T-helper 17 cell (primary cell): Measurements from ENCODE around the gene KRTAP9-2. TPM values are rescaled to one million over a fixed set of nuclear protein-coding genes. Genes with fewer than 3 reads are reported as not detected.
"Not testable (repeated sequence)": the region's sequence is repeated elsewhere in the genome, so short reads cannot be mapped to it uniquely, and the experiment has no call there.

Experiments
- ATAC-seq: fragments of 150-1000 bp; cut with Tn5 transposase; 2 replicates; pipeline ENCODE4 v1.10.0; 2021; ENCODE audit warnings: mild to moderate bottlenecking, moderate library complexity
- DNase-seq, 3 donors: peaks; one replicate each; pipeline versions ENCODE4 v3.0.0 to v3.0.0-alpha.2; 2020 to 2021
- H3K9me3 ChIP-seq: one replicate; pipeline ENCODE4 v1.7.0; 2013; ENCODE audit warnings: low read length, mild to moderate bottlenecking; ENCODE audit not compliant: control insufficient read depth, poor library complexity, severe bottlenecking
- H3K27ac Mint-ChIP-seq: one replicate; pipeline ENCODE4 v1.8.0; 2022; ENCODE audit warnings: mild to moderate bottlenecking, moderate library complexity, mixed read lengths
- H3K27me3 Mint-ChIP-seq: one replicate; pipeline ENCODE4 v1.8.0; 2022; ENCODE audit warnings: mixed read lengths
- H3K36me3 Mint-ChIP-seq: one replicate; pipeline ENCODE4 v1.8.0; 2022; ENCODE audit warnings: low read depth, mixed read lengths
- H3K4me1 Mint-ChIP-seq: one replicate; pipeline ENCODE4 v1.8.0; 2022; ENCODE audit warnings: mild to moderate bottlenecking, mixed read lengths
- H3K4me3 Mint-ChIP-seq: one replicate; pipeline ENCODE4 v1.8.0; 2022; ENCODE audit warnings: mild to moderate bottlenecking, moderate library complexity, mixed read lengths
- total RNA-seq, 4 donors: library from RNA in 2 of 4; stranded (reverse) in 2 of 4; gene quantifications; one replicate each; pipeline ENCODE4 v1.2.3 and lab custom pipeline; 2022 to 2026

The KRTAP9-2 gene
- total RNA-seq, 2 donors from 2014 or later: not detected

- H3K27ac Mint-ChIP-seq: no peak overlapping the region
- H3K4me3 Mint-ChIP-seq: no peak overlapping the region
- no peaks in the 10 kb centered on the region for H3K9me3 ChIP-seq
- H3K36me3 Mint-ChIP-seq: peaks cover 4% of the 10 kb centered on the region
- peaks cover 5% of the 10 kb centered on the region for H3K4me1 Mint-ChIP-seq
- no peak for DNase-seq
- no peak for ATAC-seq
- H3K27me3 Mint-ChIP-seq: peaks cover 34% of the 10 kb centered on the region
Measured at GRCh38 chr17:41251261-41251660, 24.8 kb downstream of the KRTAP9-2 start.

DNA sequence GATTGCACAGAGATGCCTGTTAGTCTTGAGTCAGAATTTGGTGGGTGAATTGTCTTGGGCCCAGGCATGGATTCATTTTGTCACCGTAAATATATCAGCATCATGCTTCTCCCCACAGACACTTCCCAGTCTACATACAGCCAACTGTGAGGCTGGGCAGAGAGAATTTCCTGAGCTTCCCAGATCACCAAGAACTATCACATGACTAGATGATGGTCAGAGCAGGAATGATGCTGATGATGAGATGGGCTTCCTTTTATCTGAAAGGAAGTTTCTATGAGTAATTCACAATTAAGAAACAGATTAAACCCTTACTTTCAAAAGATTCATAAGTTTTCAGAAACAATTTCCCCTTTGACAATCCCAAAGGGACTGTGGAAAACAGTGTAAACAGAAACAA is 28.4 kb downstream of the KRTAP9-2 start:
- no peaks in the 10 kb centered on the region for H3K9me3 ChIP-seq
- Mint-ChIP-seq H3K36me3 (peaks cover 4% of the 10 kb centered on the region), H3K27ac (no peak overlapping the region), H3K4me1 (peaks cover 5% of the 10 kb centered on the region), H3K27me3 (peaks cover 64% of the 10 kb centered on the region), H3K4me3 (no peak overlapping the region)
- no peak for ATAC-seq
- DNase-seq: no peak

DNA sequence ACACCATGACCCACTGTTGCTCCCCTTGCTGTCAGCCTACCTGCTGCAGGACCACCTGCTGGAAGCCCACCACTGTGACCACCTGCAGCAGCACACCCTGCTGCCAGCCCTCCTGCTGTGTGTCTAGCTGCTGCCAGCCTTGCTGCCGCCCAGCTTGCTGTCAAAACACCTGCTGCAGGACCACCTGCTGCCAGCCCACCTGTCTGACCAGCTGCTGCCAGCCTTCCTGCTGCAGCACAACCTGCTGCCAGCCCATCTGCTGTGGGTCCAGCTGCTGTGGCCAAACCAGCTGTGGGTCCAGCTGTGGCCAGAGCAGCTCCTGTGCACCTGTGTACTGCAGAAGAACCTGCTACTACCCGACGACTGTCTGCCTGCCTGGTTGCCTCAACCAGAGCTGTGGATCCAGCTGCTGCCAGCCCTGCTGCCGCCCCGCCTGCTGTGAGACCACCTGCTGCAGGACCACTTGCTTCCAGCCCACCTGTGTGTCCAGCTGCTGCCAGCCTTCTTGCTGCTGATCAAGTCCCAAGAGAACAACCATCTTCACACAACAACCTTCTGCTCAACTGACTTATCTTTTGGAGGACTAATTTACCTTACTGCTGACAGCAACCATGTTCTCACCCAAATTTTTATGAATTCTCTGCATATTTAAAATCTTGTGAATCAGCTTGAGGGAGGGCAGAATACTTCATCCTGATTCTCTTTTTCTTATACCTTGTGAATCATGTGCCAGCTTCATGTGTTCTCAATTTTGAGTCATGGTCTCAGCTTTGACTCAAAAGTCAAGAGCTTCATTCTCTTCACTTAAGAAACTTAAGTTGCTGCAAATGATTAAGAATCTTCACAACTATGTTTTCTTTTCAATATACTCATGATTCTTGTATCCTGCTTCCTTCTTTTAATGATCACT is 29.2 kb downstream of the KRTAP9-2 start, which contains the start of gene KRTAP9-9:
TSS of gene KRTAP9-9 (plus strand) at position 4 of the 910 bp plus-strand sequence.
- H3K27ac Mint-ChIP-seq, H3K4me1 Mint-ChIP-seq, H3K36me3 Mint-ChIP-seq, H3K4me3 Mint-ChIP-seq, ATAC-seq, DNase-seq, H3K9me3 ChIP-seq: not testable (repeated sequence)
- peaks cover 56% of the 10 kb centered on the region for H3K27me3 Mint-ChIP-seq

- H3K27ac Mint-ChIP-seq: no peak overlapping the region
- peaks cover 7% of the 10 kb centered on the region for H3K4me1 Mint-ChIP-seq
- H3K27me3 Mint-ChIP-seq: peaks cover 59% of the 10 kb centered on the region
- DNase-seq (no peak), ATAC-seq (no peak)
- no peaks in the 10 kb centered on the region for H3K9me3 ChIP-seq
- no peaks in the 10 kb centered on the region for H3K36me3 Mint-ChIP-seq
- H3K4me3 Mint-ChIP-seq: no peak overlapping the region
Measured at GRCh38 chr17:41256291-41256685, 29.8 kb downstream of the KRTAP9-2 start.

DNA sequence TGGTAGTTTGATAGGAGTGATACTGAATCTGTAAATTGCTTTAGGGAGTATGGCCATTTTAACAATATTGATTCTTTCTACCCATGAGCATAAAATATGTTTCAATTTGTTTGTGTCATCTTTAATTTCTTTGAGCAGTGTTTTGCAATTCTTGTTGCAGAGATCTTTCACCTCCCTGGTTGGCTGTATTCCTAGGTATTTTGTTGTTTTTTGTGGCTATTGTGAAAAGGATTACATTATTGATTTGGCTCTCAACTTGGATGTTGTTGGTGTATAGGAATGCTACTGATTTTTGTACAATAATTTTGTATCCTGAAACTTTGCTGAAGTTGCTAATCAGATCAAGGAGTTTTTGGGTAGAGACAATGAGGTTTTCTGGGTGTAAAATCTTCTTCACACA is 32.0 kb downstream of the KRTAP9-2 start:
- Mint-ChIP-seq H3K27ac (no peak overlapping the region), H3K4me1 (peaks cover 3% of the 10 kb centered on the region), H3K4me3 (no peak overlapping the region), H3K27me3 (peaks cover 52% of the 10 kb centered on the region), H3K36me3 (no peaks in the 10 kb centered on the region)
- no peaks in the 10 kb centered on the region for H3K9me3 ChIP-seq
- ATAC-seq: no peak
- no peak for DNase-seq

- no peaks in the 10 kb centered on the region for H3K9me3 ChIP-seq
- no peak for DNase-seq
- Mint-ChIP-seq H3K27ac (no peak overlapping the region), H3K4me1 (peaks cover 2% of the 10 kb centered on the region), H3K36me3 (no peaks in the 10 kb centered on the region), H3K27me3 (peaks cover 35% of the 10 kb centered on the region), H3K4me3 (no peak overlapping the region)
- no peak for ATAC-seq
Measured at GRCh38 chr17:41263212-41263611, 36.8 kb downstream of the KRTAP9-2 start.

DNA sequence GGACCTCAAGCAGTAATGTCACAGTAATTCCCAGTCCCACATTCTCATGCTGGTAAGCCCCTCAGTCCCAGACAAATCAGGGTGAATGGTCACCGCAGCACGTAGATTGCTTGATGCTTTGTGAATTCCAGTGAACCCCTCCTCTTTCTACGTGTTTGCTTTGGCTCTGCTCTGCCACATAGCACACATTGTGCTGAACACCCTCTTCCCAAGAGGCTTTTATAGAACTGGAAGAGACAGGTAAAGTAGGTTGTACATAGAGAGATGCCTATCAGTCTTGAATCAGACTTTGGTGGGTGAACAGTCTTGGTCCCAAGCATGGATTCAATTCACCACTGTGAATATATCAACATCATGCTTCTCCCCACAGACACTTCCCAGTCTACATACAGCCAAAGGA is 38.2 kb downstream of the KRTAP9-2 start:
- ATAC-seq: no peak
- H3K4me3 Mint-ChIP-seq: no peak overlapping the region
- H3K27ac Mint-ChIP-seq: no peak overlapping the region
- no peak for DNase-seq
- peaks cover 23% of the 10 kb centered on the region for H3K27me3 Mint-ChIP-seq
- H3K4me1 Mint-ChIP-seq: peaks cover 2% of the 10 kb centered on the region
- H3K36me3 Mint-ChIP-seq: no peaks in the 10 kb centered on the region
- no peaks in the 10 kb centered on the region for H3K9me3 ChIP-seq

GRCh38 chr17:41265078-41265477 is 38.6 kb downstream of the KRTAP9-2 start, which contains the start of gene KRTAP9-6:
Gene KRTAP9-6 (plus strand): TSS chr17:41265378. CDS start chr17:41265378, 0 bp downstream.
- no peaks in the 10 kb centered on the region for H3K36me3 Mint-ChIP-seq
- ATAC-seq: no peak
- H3K27me3 Mint-ChIP-seq: peaks cover 23% of the 10 kb centered on the region
- no peaks in the 10 kb centered on the region for H3K9me3 ChIP-seq
- no peak within 1 kb of the TSS for H3K27ac Mint-ChIP-seq
- no peak within 1 kb of the TSS for H3K4me3 Mint-ChIP-seq
- DNase-seq: no peak
- H3K4me1 Mint-ChIP-seq: peaks cover 2% of the 10 kb centered on the region

GRCh38 chr17:41267711-41268110 is 41.3 kb downstream of the KRTAP9-2 start:
- Mint-ChIP-seq H3K4me1 (peaks cover 4% of the 10 kb centered on the region), H3K4me3 (no peak overlapping the region), H3K36me3 (no peaks in the 10 kb centered on the region), H3K27me3 (peaks cover 12% of the 10 kb centered on the region), H3K27ac (no peak overlapping the region)
- H3K9me3 ChIP-seq: no peaks in the 10 kb centered on the region
- no peak for ATAC-seq
- no peak for DNase-seq

- H3K36me3 Mint-ChIP-seq, H3K27ac Mint-ChIP-seq, H3K4me3 Mint-ChIP-seq, DNase-seq, ATAC-seq, H3K9me3 ChIP-seq, H3K4me1 Mint-ChIP-seq: not testable (repeated sequence)
- peaks cover 15% of the 10 kb centered on the region for H3K27me3 Mint-ChIP-seq
Measured at GRCh38 chr17:41271323-41271722, 44.9 kb downstream of the KRTAP9-2 start.

DNA sequence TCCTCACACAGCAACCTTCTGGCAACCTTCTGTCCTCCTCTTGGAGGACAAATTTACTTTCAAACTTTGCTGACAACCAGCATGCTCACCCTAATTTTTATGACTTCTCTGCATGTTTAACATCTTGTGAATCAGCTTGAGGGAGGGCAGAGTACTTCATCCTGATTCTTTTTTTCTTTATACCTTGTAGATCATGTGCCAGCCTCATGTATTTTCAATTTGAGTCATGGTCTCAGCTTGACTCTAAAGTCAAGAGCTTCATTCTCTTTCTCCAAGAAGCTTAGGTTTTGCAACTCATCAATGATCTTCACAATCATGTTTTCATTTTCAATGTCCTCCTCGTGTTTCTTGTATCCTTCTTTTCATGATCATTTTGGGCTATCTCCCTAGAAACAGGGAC is 45.4 kb downstream of the KRTAP9-2 start:
- no peaks in the 10 kb centered on the region for H3K36me3 Mint-ChIP-seq
- ATAC-seq (no peak), DNase-seq (no peak)
- H3K4me1 Mint-ChIP-seq: peaks cover 11% of the 10 kb centered on the region
- H3K27me3 Mint-ChIP-seq: peaks cover 17% of the 10 kb centered on the region
- H3K27ac Mint-ChIP-seq: no peak overlapping the region
- no peaks in the 10 kb centered on the region for H3K9me3 ChIP-seq
- H3K4me3 Mint-ChIP-seq: no peak overlapping the region

GRCh38 chr17:41275648-41276190 is 49.3 kb downstream of the KRTAP9-2 start, which contains the start of gene KRTAP9-7:
Gene KRTAP9-7 (plus strand): TSS chr17:41275698. CDS start chr17:41275698, 0 bp downstream.
- Mint-ChIP-seq H3K4me1 (peaks cover 11% of the 10 kb centered on the region), H3K27me3 (peaks cover 33% of the 10 kb centered on the region)
- not testable (repeated sequence) for H3K27ac Mint-ChIP-seq, H3K9me3 ChIP-seq, H3K36me3 Mint-ChIP-seq, DNase-seq, ATAC-seq, H3K4me3 Mint-ChIP-seq
